ENCODE measurements around the gene MRNIP.
"Not testable (repeated sequence)": the region's sequence is repeated elsewhere in the genome, so short reads cannot be mapped to it uniquely, and the experiment has no call there.

MRNIP gene

GRCh38 chr5:179841621-179842020 lies 17.0 kb downstream of the MRNIP start:
- no peak overlapping the region for H3K27ac ChIP-seq

GRCh38 chr5:179840766-179841165 lies 17.9 kb downstream of the MRNIP start:
- TF ChIP-seq CTCF (conservative IDR thresholded peaks at IDR 0.05) = no peak
- H3K27ac ChIP-seq = no peak overlapping the region

More at GRCh38 chr5:179841621-179842020, 17.0 kb downstream of the MRNIP start:
- no peak for TF ChIP-seq CTCF (conservative IDR thresholded peaks at IDR 0.05)

- H3K27ac ChIP-seq = no peak overlapping the region
- no peak for TF ChIP-seq CTCF (conservative IDR thresholded peaks at IDR 0.05)
Measured at GRCh38 chr5:179840321-179840720, 18.3 kb downstream of the MRNIP start.

GRCh38 chr5:179839328-179840256 lies 19.0 kb downstream of the MRNIP start:
- TF ChIP-seq CTCF (conservative IDR thresholded peaks at IDR 0.05) = no peak
- H3K27ac ChIP-seq = no peak overlapping the region

GRCh38 chr5:179837076-179838011 lies 21.3 kb downstream of the MRNIP start:
- TF ChIP-seq CTCF (conservative IDR thresholded peaks at IDR 0.05) = no peak
- H3K27ac ChIP-seq = no peak overlapping the region

GRCh38 chr5:179836225-179837019 lies 22.2 kb downstream of the MRNIP start:
- TF ChIP-seq CTCF (conservative IDR thresholded peaks at IDR 0.05) = no peak

GRCh38 chr5:179834871-179835270 lies 23.7 kb downstream of the MRNIP start:
- not testable (repeated sequence) for H3K27ac ChIP-seq

More at GRCh38 chr5:179836225-179837019, 22.2 kb downstream of the MRNIP start:
- no peak overlapping the region for H3K27ac ChIP-seq
